CD4-positive, alpha-beta T cell treated with Interleukin-21 for 1 hour (primary cell): ENCODE measurements around the gene PICK1.

ENCODE experiments used
- DNase-seq: peaks from one replicate; pipeline ENCODE4 v3.0.0-alpha.2; 2020

Gene PICK1

GRCh38 chr22:38051261-38051660, 5.9 kb upstream of the PICK1 start:
- DNase-seq = no peak

- peak; percentile 81 for DNase-seq
These were observed 5.0 kb upstream of the PICK1 start for GRCh38 chr22:38051900-38052862.

- no peak for DNase-seq
These were observed 5.6 kb downstream of the PICK1 start for GRCh38 chr22:38062791-38063190.

GRCh38 chr22:38065539-38065938, 8.3 kb downstream of the PICK1 start:
- DNase-seq = no peak

GRCh38 chr22:38066381-38067027, 9.3 kb downstream of the PICK1 start:
- no peak for DNase-seq

GRCh38 chr22:38067028-38067415, 9.8 kb downstream of the PICK1 start:
- no peak for DNase-seq

GRCh38 chr22:38067761-38068360, 10.7 kb downstream of the PICK1 start:
- no peak for DNase-seq

GRCh38 chr22:38068641-38069371, 11.6 kb downstream of the PICK1 start:
- DNase-seq = no peak

- DNase-seq = no peak
These were observed 12.4 kb downstream of the PICK1 start for GRCh38 chr22:38069372-38070249.

GRCh38 chr22:38070250-38070921, 13.2 kb downstream of the PICK1 start:
- DNase-seq = no peak

- DNase-seq = no peak
These were observed 14.5 kb downstream of the PICK1 start for GRCh38 chr22:38071421-38072321.

GRCh38 chr22:38072322-38073149, 15.3 kb downstream of the PICK1 start:
- no peak for DNase-seq

- DNase-seq = no peak
These were observed 16.2 kb downstream of the PICK1 start for GRCh38 chr22:38073150-38074130.

GRCh38 chr22:38074181-38075104, 17.2 kb downstream of the PICK1 start:
- no peak for DNase-seq

GRCh38 chr22:38075105-38075825, 18.1 kb downstream of the PICK1 start:
- no peak for DNase-seq

- no peak for DNase-seq
These were observed 18.8 kb downstream of the PICK1 start for GRCh38 chr22:38075961-38076360.
